GM19025 (cell line): ENCODE data around the gene GALNT9.
"Not testable (repeated sequence)": the region's sequence is repeated elsewhere in the genome, so short reads cannot be mapped to it uniquely, and the experiment has no call there.

Source experiments
- ATAC-seq: cut with Tn5 transposase; IDR thresholded peaks from one replicate; pipeline ENCODE4 v1.9.1; 2021; ENCODE audit warnings: mild to moderate bottlenecking, low read depth, moderate library complexity; ENCODE audit not compliant: unreplicated experiment

Gene GALNT9

DNA sequence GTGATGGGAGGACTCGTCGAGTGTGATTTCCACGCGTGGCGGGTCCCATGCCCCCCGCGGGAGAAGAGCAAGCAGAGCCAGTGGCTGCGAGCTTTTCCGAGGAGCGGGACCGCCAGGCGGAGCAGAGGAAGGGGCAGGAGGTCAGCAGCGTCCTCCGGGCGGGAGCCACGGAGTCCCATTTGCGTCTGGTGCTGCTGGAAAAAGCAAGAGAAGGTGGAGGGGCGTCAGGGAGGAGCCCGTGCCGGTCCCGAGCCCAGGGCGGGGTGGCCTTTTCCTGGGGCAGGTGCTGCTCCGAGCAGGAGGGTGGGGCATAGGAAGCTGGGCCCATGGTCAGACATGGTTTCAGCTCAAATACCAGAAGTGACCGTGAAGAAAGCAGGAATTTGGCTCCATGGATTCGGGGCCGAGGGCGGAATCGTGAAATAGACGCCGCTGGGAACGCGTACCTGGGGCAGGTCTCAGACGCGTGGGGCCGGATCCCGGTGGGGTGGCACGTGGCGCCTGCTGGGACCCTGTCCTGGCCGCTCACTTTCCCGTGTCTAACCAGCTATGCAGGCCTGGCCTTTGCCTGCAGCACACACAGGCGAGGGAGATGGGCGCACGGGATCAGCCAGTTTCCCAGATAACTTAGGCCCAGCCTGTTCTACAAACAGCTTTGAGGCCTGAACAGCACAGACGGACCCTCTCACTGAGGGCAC lies 60.0 kb downstream of the GALNT9 start:
- ATAC-seq: no peak

DNA sequence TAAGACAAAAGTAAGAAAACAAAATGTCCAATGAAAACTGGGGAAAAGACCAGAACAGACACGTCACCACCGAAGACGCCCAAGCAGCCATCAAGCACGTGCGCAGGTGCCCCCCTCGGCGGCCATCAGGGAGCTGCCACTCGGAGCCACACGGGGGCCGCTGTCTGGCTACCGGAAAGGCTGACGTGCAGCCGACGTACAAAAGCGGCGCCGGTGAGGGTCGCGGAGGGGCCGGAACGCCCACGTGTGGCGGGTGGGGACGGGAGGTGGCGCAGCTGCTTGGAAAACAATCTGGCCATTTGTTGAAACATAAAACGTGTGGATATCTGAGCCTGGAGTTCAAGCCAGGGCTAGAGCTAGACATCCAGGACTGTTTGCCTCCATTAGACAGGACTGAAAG lies 60.7 kb downstream of the GALNT9 start:
- ATAC-seq: no peak

DNA sequence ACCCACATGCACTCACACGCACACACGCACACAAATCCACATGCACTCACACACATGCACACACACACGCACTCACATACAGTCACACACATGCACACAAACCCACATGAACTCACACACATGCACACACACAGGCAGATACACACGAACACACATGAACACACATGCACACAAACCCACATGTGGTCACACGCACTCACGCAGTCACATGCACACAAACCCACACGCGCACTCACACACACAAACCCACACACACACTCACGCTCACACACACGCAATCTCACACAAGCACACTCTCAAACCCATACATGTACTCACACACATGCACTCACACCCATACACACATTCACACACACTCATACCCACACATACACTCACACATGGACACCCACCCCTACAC lies 61.5 kb downstream of the GALNT9 start:
- no peak for ATAC-seq

DNA sequence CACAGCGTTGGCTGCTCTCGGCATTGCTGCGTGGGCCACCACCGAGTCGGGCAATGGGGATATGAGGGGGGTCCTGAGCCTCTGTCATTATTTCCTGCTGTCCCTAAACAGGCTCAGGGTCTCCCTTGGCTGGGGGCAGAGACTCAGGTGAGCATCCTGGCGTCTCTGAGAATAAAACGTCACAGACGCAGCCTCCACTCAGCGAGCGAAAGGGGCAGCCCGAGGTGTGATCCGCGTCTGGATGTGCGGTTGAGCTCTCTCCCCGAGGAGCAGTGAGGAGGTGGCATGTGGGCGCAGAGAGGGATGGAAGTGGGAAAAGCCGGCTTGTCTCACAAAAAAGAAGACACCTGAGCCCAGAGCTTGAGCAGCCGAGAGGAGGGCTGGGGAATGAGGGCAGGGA lies 62.6 kb downstream of the GALNT9 start:
- no peak for ATAC-seq

DNA sequence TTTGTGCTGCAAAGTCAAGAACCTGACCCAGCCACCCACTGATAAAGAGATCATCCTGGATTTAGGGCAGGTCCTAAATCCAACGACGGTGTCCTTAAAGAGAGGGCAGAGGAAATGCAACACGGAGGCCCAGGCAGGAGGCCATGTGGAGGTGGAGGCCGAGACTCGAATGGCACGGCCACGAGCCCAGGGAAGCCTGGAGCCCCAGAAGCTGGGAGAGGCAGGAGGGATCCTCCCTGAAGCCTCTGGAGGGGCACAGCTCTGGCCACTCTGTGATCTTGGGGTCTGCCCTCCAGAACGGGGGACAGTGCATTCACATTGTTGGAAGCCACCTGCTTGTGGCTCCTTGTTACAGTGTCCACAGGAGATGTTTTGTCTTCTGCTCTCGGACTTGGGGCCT lies 63.0 kb downstream of the GALNT9 start:
- ATAC-seq: no peak

DNA sequence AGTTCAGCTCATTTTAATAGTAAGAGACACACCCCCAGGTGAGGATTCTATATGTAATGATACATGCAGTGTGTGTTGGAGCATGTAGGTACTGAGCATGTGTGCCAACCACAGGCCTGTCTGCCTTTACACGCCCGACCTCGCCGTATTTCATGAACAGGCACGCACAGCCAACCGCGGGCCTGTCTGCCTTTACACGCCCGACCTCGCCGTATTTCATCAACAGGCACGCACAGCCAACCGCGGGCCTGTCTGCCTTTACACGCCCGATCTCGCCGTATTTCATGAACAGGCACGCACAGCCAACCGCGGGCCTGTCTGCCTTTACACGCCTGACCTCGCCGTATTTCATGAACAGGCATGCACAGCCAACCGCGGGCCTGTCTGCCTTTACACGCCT lies 63.6 kb downstream of the GALNT9 start:
- ATAC-seq: not testable (repeated sequence)

DNA sequence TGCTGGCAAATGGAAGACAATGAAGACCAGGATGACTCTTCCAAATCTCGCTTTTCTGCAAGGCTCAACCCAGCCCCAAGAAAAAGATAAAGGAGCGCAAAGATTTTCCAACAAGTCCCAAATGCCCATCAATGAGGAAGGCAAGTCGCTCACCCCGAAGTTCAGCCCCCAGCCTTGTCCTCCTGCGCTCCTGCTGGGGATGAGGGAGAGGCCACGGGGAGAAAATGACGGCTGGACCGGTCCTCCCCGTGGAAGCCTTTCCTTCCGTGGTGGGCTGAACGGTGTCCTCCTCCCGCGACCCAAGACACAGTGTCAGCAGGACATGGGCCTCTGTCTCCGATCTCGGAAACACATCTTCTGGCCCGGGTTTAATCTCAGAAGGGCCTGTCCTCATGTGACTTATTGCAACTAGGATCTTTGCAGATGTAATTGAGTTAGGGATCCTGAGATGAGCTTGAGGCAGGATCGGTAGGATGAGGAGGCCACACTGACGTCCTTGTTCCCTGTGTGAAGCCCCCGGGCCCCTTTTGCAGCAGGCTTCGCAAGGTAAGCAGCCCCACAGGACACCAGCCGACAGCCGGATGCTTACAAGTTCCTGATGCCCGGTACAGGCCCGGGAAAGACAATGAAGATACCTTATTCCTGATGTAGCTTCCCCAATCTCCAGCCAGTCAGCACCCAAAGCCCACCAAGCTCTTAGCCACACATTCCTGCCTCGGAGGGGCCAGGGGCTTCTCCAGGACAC lies 64.2 kb downstream of the GALNT9 start:
- no peak for ATAC-seq

DNA sequence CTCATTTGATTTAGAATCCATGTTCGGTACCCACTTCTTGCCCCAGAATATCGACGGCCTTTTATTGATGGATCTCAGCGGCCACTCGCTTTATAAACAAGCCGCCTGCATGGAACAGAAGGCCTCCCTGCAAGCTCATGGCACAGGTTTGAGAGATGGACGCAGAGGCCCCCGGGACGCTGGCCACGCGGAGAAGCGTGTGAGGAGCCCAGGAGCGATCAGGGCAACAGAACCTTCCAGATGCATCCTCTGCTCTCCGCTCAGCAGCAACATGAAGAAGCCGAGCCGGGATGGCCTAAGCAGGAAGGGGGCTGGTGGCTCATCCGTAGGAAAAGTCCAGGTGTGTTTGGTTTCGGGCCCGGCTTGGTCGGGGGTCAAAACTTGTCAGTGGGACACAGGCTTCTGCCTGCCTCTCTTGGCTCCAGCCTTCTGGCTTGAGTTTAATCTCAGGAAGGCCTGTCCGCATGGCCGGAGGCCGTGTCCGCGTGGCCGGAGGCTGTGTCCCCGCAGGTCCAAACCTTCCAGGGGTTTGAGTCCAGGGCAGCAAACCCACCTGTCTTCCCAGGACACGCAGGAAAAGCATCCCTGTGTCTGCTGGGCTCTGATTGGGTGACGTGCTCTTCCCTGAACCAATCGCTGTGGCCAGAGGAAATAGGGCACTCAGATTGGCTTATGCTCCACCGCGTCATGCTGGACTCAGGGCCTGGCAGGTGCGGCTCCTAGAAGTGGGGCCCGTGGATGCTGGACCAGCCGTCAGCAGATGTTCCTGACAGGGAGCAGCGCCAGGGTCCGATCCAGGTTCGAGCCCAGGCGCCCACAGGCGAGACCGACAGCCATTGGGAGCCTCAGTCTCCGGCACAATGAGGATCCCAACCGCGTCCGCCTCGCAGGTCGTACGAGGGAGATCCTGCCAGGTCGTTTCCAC lies 65.0 kb downstream of the GALNT9 start:
- no peak for ATAC-seq

DNA sequence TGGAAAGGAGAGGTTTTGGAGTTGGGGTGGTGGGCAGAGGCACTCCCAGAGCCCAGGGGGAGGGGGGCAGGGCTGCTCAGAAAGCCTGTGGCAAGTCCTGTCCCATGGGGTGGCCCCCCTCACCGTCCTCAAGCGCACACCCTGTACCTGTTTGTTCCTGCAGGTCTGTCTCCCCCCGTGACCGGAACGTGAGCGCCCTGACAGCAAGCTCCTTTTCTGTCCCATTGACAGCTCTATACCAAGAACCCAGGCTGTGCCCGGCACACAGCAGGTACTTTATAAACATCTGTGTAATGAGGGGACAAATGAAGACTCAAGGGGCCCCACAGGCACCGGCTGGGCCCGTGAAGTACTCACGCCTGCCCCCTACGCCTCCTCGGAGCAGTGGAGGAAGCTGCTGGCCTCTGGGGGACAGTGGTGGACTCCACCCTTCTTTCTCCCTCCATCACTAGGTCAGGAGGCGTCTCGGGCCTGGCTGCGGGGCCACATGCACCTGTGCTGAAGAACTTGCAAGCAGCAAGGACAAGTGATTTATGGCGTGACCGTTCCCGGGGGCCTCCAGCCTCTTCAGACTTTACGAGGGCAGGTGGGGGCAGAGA lies 65.8 kb downstream of the GALNT9 start:
- no peak for ATAC-seq

DNA sequence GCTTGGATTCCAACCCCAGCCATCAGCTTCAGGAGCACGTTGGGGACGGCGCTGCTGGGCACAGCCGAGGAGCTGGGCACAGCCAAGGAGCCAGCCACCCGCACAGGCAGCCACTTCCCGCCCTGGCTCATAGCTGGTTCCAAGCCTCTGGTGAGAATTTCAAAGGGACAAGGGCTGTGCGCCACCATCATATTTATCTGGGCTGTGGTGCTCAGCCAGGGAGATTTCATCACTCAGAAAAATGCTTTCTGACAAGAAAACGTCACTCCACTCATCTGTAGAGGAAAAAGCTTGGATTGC lies 66.4 kb downstream of the GALNT9 start:
- no peak for ATAC-seq

DNA sequence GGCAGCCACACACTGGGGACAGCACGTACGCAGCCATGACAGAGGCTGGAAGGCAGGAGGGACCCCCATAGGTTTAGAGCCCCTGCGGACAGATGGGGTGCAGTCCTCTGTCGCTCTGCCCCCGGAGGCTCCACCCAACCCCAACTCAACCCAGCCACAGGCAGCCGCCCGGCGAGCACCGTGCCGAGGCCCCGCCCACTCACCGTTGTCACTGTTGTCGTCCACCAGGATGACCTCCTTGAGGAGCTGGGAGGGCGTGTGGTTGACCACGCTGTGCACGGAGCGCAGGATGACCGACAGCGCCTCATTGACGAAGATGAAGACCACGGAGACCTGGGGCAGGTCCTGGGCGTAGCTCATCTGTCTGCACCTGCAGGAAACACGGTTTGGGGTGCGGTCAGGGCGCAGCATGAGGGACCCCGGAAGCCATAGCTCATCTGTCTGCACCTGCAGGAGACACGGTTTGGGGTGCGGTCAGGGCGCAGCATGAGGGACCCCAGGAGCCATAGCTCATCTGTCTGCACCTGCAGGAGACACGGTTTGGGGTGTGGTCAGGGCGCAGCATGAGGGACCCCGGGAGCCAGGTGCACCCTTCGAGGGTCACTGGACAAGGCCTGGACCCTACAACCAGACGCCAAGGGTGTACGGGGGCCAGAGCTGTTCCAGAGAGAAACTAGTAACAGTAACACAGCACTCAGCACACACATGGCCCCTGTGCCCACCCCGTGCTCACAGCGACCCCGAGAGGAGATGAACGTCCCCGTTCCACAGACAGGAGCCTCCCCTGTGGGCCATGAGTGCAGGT lies 66.9 kb downstream of the GALNT9 start:
- ATAC-seq: no peak

DNA sequence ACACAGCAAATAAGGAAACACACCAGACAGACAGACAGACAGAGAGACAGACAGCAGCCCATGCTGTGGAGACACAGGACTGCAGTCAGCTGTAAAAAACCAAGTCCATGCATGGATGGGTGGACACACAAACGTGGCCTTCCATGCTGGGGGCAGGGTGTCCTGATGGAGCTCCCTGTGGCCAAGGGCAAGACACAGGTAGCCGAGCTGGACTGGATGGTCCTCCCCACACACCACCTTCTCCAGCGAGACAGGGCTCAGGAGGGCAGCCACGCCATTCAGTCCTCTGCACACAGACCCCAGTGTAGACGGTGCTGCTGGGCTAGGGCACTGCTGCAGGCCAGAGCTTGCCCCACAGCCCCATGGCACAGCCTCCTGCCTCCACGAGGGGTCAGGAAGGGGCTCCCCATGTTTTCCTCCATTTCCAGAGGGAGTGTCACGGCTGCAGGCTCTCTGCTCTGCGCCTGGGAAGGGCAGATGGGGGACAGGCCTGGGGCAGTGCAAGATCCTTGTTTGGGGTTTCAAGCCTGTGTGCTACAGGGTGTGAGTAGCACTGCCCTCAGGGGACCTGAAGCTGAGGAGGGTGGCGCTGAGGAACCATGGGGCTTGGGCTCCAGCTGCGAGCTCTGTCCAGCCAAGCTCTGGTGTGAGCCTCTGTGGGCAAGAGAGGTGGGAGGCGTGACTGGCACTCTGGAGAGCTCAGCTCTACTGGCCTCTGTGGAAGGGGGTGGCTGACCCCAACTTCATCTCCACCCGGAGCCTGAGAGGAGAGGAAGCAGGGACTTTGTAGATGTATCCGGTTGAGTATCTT lies 67.9 kb downstream of the GALNT9 start:
- ATAC-seq: no peak

DNA sequence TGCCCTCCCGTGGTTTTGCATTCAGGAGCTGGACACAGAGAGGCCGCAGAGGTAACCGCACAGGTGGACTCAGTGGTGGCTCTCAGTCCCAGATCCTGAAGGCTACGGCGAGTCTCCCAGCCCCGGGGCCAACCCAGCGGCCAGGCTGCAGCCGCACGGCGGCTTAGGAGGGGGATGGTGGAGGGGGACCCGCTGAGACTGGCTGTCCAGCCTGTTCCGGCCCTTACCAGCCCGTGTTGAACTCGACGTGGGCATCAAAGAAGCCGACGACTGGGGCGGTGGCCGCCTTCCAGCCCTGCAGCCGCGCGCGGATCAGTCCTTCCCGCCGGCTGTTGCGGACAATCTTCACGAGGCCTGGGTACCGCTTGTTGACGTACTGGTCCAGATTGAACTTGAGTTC lies 68.7 kb downstream of the GALNT9 start:
- ATAC-seq: no peak

DNA sequence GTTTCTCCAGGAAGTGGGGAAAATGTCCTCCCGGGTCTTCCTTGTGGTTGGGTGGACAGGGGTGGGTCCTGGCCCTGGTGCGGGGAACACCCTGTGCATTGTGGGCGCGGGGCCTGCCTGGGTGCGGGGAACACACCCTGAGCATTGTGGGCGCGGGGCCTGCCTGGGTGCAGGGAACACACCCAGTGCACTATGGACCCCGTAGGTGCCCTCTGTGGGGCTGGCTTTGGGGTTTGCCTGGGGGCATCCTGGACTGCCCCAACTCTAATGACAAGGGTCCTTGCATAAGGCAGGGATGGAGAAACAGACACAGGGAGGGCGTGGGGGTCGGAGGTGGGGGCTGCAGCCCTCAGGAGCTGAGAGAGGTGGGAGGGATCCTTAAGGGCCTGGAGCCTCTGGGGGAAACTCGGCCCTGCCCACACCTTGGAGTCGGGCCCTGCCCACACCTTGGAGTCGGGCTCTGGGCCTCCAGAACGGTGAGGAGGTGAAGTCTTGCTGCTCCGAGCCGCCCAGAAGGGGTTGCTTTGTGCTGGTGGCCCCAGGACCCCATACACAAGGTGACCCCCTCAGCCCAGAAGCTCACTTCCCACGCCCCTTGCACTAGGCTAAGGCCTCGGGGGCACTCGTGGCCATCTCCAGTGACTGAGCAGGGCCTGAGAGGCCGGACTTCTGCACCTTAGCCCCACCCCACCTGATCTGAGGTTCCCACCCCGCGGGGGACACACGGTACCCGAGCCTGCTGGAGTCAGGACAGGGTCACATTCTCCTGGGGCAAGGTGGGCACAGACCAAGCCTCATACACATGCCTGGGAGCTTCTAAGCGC lies 69.3 kb downstream of the GALNT9 start:
- no peak for ATAC-seq

DNA sequence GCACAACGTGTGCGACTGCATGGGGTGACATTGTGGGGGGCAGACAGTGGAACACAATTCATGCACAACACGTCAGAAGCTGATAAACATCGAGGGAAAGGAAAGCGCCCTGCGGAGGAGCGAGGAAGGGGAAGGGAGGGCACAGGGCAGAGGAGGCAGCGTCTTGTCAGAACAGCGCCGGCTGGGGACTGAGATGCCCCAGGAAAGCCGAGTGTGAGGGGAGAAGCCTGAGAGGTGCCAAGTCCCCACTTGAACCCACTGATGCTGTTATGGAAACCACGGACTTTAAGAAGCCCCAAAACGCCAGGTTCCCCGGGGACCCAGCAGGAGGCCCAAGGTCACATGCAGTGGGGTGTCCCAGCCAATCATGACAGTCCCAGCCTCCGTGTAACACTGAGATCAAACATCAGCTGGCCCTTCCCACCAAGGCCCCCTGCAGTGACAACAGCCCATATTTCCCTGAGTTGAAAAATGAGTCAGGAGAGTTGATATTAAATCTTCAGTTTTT lies 70.0 kb downstream of the GALNT9 start:
- ATAC-seq: no peak

DNA sequence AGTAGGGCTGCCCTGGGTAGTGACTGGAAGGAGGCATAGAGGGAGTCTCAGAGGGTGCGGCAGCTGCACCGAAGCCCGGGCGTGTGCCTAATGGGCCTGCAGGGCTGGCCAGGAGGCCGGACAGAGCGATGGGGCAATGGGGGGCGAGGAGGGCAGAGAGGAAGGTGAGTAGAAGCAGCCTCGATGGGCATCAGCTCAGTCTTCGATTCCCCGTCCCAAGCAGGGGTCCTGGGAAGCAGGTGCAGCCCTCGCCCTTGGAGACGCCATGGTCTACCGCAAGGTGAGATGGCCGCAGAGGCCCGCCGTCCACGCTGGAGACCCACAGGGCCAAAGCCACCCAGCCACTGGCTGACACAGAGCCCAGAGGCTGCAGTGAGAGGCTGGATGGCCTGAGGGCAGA lies 70.8 kb downstream of the GALNT9 start:
- ATAC-seq: no peak

DNA sequence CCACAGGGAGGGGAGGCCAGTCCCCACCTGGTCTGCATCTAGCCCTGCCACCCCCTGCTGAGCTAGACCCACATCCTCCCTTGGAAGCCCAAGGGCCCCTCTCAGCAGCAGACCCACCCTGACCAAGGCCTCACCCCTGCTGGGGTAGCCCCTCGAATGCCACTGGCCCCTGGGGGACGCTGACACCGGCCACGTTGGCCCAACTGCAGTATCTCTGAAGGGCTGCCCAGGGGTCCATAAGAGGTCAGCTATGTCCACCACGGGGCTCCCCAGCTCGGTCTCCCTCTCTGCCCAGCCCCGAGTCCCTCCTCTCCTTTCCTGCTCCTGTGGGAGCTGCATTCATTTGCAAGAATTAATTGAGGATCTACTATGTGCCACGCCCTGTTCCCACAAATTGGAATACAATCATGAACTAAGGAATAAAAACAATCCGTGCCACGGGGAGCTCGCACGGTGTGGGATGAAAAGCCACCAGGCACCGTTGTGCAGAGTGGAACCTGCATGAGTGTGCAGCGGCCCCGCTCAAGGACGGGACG lies 71.4 kb downstream of the GALNT9 start:
- no peak for ATAC-seq
